G401 (cell line): ENCODE measurements around the gene HS3ST3A1. TPM values are rescaled to one million over a fixed set of nuclear protein-coding genes. Genes with fewer than 3 reads are reported as not detected.

Experiments used
- DNase-seq: peaks from one replicate; pipeline ENCODE4 v3.0.0-alpha.2; 2015; ENCODE audit warnings: low spot score
- in situ Hi-C: cut with HindIII; loops from 2 replicates; pipeline ENCODE4 v1.10.0; 2016; ENCODE audit warnings: low sequenced_read_pairs, mixed read lengths
- total RNA-seq: library from RNA; depleted of rRNA; stranded (reverse); fragments of >200 nt; shearing (Covaris generic); gene quantifications from 2 replicates; pipeline ENCODE4 v1.2.3, GENCODE V29; 2014

HS3ST3A1 gene
- total RNA-seq, 1 experiment from 2014 or later: not detected

DNA sequence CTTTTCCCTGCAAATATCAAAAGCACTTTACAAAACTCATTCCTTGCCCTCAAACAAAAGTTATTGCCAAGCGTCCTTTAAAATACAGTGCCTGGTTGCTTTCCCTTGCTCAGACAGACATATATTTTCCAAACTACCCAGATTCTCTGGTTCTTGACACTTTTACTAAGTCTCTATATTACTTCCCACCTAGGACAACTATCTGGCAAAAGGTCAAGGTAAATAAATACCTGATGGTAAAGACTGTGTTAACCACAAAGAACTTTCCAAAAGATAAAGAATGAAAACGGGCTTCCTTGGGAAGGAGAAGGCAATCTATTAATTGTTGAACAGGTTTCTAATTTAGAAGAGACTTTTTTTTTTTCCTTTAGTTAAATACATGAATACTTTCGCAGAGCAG lies 1.9 kb downstream of the HS3ST3A1 start:
- no peak for DNase-seq
- in situ Hi-C loops: no loop called here

- in situ Hi-C loops: no loop called here
- no peak for DNase-seq
These were observed 2.6 kb downstream of the HS3ST3A1 start for GRCh38 chr17:13599168-13599577.

DNA sequence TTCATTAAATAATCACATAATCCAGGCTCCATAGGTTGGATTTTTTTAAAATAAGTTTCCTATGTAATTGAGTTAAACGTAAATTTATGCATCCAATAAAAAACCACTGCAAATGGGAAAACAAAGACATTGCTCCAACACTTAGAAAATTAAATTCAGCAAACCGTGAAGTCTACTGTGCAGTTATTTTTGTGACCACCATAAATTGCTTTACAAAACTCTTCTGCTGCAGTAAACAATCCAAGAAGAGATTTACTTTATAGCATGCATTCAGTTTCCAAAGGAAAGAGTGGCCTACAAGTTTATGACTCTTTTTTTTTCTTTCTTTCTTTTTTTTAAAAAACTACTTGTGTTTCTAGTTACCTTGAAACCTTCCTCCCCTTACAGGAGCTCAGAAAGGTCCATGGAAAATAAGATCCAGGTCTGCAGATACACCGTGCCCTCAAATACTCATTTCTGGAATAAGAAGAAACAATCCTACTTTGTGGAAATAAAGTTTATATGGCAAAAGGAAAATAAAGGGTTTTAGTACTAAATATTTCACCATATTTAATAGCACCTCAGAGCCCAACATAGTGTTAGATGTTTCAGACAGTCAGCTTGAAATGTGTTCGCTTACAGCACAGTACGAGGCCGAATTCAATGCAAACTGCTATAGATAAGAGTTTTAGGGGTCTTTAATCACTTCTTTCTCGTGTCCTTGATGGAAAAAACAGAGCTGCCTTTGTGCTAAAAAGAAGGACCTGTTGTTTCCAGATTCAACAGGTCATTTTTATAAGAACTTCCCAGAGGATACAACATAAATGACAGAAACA lies 3.2 kb downstream of the HS3ST3A1 start:
- DNase-seq: no peak
- in situ Hi-C loops: no loop called here

- in situ Hi-C loops: no loop called here
These were observed 3.9 kb downstream of the HS3ST3A1 start for GRCh38 chr17:13597723-13598347.

GRCh38 chr17:13596241-13596923 lies 5.3 kb downstream of the HS3ST3A1 start:
- no peak for DNase-seq
- in situ Hi-C loops: no loop called here

More at GRCh38 chr17:13597723-13598347, 3.9 kb downstream of the HS3ST3A1 start:
- DNase-seq: peak; percentile 57

DNA sequence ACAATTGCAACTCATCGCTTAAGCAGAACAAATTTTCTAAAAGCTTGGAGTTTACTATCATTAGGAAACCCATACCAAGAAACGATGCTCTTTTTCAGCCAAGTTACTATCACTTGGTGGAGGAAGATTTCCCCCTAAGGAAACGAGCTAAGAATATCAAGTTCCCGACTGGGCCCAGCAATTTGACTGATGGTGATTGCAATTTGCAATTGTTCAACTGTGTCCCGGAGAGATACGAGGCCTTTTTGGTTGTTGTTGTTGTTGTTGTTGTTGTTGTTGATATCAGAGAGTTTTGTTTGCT lies 6.2 kb downstream of the HS3ST3A1 start:
- in situ Hi-C loops: no loop called here
- no peak for DNase-seq

GRCh38 chr17:13594762-13595598 lies 6.7 kb downstream of the HS3ST3A1 start:
- in situ Hi-C loops: no loop called here
- peak; percentile 68 for DNase-seq

- in situ Hi-C loops: no loop called here
- no peak for DNase-seq
These were observed 7.4 kb downstream of the HS3ST3A1 start for GRCh38 chr17:13594310-13594709.

- in situ Hi-C loops: no loop called here
- DNase-seq: no peak
These were observed 8.0 kb downstream of the HS3ST3A1 start for GRCh38 chr17:13593757-13594156.

GRCh38 chr17:13593021-13593751 lies 8.5 kb downstream of the HS3ST3A1 start:
- in situ Hi-C loops: no loop called here
- DNase-seq: no peak

GRCh38 chr17:13592427-13592826 lies 9.3 kb downstream of the HS3ST3A1 start:
- in situ Hi-C loops: no loop called here
- DNase-seq: no peak

DNA sequence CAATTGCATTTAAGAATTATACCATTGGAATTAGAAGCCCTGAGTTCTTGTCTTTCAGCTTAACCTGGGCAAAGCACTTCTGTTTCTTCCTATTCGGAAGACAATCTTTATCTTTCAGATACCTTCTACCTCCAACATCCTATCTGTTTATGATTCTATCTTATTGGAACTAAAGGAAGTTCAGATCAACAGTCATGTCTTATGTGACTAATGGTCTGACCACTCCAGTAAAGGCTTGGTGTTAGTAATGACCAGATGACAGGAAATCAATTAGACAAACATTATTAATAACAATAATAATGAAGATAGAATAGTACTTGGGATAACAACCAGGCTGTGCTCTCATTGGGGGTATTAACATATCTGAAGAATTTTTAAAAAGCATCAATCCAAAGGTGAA lies 11.3 kb downstream of the HS3ST3A1 start:
- DNase-seq: no peak
- in situ Hi-C loops: no loop called here

GRCh38 chr17:13589658-13590057 lies 12.1 kb downstream of the HS3ST3A1 start:
- no peak for DNase-seq
- in situ Hi-C loops: no loop called here

DNA sequence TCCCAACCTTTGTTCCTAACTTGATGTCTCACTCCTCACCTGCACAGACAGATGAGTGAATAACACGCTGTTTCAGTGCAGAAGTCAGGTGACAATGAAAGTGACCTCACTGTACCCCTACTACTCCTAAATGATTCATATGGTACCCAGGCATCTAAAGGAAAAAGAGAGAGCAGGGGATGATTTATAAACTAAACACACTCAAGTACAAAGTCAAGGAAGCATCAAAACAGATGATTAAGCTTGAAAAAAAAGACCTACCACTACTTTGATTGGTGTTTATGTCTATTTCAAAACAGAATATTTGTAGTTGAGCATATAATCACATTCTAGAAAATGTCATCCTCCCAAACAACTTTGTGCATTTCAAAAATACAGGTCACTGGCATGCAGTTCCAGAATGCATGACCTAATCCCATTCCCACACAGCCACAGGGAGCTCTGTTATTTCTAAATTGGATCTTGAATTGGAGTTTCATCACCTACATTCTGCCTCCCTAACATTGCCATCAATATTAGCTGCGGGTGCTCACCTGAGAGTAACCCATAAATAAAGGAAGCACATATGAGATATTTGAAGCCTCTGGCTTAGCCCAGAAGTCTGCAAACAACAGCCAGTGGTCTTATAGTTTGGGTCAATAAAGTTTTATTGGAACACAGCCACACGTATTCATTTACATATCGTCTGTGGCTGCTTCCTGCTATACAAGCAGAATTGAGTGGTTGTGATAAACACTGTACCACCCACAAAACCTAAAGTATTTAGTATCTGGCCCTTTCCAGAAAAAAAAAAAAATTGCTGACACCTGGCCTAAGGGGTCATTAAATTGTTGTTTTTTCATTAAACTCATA lies 14.0 kb downstream of the HS3ST3A1 start:
- in situ Hi-C loops: no loop called here
- no peak for DNase-seq

DNA sequence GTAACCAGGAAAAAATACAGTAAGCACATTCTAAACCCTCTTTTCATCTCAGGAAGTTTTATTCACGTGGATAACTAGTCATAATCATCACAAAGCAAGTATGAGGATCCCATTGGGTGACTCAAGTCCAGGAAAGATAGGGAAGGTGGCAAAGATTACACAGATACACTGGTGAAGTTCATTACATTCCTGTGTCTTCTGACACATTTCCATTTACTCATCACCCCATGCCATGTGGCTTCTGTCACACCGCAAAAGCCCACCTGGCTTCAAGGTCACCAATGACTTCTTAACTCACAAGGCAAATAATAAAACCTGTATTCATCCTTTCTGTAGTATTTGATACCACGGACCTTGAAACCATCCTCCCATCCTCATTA lies 17.0 kb downstream of the HS3ST3A1 start:
- in situ Hi-C loops: no loop called here
- DNase-seq: no peak

DNA sequence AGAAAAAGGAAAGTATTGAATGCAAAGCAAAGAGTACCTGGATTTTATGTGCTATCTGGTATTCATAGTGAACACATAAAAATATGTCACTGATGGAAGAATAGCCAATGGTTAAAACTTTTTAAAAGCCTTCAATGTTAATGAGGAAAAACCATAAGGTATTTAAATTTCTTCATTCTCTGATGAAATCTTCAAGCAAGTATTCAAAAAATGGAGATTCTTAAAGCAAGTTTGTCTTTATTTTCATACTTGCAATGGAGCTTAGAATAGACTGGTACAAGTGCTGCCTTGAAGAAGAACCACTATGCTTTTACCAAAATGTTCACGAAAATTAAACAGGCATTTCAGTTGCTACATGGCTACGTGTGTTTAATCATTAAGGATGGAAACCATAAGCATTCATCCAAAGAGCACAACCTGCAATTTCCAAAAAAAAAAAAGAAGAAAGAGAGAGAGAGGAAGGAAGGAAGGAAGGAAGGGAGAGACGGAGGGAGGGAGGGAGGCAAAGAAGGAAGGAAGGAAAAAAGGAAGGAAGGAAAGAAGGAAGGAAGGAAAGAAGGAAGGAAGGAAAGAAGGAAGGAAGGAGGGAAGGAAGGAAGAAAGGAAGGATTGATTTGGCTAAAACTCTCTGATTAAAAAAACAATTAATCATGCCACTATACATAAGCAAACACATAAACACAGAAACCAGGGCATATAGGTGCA lies 17.6 kb downstream of the HS3ST3A1 start:
- DNase-seq: no peak
- in situ Hi-C loops: no loop called here

DNA sequence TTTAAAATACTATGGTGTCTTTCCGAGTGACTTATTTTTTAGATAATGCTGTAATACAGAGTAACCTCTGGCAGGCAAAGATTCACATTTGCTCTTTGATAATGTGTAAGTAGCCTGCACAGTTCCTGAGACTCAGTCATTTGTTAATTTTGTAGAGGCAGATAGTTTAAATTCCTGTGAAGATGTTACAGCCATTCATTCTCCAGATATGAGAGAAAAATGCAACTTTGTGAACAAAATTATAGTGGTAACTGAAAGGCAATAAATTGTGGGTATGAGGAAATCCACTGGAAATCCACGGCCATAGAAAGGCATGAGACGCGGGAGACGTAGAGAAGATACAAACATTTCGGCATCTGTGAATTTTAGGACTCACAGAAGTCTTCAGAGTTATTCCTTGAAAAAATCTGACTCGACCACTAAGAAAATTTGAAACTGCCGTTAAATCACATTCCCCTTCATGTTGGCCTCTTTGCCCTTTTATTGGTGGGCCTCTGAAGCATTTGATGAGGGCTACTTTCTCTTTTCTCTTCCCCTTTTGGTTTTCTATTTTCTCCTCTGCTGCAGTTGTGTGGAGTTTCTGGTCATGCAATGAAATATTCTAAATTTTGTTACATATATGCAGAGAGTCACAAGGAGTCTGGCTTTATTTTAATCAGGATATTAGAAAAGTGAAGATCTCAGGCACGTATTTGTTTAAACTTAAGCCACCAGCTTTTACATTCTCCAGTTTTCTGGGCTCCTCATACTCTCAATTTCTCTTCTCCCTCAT lies 18.8 kb downstream of the HS3ST3A1 start:
- in situ Hi-C loops: no loop called here
- DNase-seq: no peak
